Measurements from ENCODE around the gene CASP8AP2.
A peak's percentile ranks its signal among the peaks of the same experiment; 100 is the strongest.
"Not testable (repeated sequence)": the region's sequence is repeated elsewhere in the genome, so short reads cannot be mapped to it uniquely, and the experiment has no call there.

CASP8AP2 gene

DNA sequence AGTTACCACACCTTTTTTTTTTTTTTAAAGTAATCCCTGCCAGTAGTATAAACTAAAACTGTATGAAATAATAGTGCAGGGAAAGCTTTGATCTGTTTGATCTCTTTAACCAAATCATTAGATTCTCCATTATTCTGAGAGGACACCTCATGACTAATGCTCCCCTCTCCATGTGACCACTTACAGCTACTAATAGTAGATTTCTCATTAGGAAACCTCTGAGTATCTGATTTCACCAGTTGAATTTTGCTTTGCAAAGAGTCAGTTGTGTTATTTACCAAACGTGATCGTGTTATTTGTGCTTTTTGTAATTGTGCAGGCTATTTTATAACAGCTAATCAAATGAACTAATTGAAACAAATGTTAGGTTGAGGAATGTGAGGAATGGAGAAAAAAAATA, 12.5 kb downstream of the CASP8AP2 start:
- TF ChIP-seq, protein P1, sequence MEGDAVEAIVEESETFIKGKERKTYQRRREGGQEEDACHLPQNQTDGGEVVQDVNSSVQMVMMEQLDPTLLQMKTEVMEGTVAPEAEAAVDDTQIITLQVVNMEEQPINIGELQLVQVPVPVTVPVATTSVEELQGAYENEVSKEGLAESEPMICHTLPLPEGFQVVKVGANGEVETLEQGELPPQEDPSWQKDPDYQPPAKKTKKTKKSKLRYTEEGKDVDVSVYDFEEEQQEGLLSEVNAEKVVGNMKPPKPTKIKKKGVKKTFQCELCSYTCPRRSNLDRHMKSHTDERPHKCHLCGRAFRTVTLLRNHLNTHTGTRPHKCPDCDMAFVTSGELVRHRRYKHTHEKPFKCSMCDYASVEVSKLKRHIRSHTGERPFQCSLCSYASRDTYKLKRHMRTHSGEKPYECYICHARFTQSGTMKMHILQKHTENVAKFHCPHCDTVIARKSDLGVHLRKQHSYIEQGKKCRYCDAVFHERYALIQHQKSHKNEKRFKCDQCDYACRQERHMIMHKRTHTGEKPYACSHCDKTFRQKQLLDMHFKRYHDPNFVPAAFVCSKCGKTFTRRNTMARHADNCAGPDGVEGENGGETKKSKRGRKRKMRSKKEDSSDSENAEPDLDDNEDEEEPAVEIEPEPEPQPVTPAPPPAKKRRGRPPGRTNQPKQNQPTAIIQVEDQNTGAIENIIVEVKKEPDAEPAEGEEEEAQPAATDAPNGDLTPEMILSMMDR (IDR thresholded peaks at IDR 0.05; ENCODE audit: extremely low read depth, missing control alignments) = no peak
- no peak for DNase-seq (ENCODE audit: low spot score)

DNA sequence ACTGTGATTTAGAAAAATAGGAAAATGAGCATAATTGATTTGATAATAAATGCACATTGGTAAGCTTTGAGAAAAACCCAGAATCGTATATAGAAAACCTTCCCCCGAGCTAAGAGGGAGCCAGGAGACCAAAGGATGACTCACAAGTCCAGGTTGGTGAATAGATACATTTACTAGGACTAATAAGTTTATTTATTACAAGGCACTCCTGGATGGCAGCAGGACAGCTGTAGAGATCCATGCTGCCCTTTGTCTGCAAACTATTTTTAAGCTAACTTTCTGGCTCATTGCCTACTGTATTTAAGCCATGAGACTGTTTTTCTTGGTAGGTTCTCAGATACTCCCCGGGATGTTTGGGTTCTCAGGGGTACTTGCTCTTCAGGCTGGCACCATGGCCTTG, 13.4 kb downstream of the CASP8AP2 start:
- TF ChIP-seq, protein P1 (IDR thresholded peaks at IDR 0.05; ENCODE audit: extremely low read depth, missing control alignments) = no peak
- DNase-seq (ENCODE audit: low spot score) = no peak

DNA sequence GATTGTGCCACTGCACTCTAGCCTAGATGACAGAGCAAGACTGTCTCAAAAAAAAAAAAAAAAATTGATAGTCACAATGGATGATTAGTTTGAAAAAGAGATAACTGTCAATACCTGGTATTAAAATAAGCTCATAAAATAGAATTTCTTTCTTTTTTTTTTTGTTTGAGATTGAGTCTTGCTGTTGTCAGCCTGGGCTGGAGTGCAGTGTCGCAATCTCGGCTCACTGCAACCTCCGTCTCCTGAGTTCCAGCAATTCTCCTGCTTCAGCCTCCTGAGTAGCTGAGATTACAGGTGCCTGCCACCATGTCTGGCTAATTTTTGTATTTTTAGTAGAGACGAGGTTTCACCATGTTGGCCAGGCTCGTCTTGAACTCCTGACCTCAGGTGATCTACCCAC, 17.8 kb downstream of the CASP8AP2 start:
- not testable (repeated sequence) for DNase-seq (ENCODE audit: low spot score)

DNA sequence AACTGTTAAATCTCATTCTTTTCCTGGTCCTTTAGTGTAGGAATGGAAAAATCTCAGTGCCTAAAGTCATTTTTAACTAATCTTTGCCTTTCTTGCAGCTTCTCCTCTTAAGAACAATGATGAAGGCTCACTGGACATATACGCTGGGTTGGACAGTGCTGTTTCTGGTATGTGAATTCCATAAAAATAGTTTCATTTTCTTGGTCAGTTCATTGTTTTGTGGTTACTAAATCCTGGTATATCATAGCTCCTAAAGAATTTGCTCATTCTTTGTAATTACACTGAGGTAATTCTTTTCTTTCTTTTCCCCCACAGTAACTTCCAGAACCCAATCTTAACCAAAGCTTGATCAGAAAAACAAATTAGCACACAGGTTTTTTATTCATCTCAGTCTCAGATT, 23.4 kb downstream of the CASP8AP2 start:
- no peak for DNase-seq (ENCODE audit: low spot score)
- TF ChIP-seq, protein P1 (IDR thresholded peaks at IDR 0.05; ENCODE audit: extremely low read depth, missing control alignments) = no peak

DNA sequence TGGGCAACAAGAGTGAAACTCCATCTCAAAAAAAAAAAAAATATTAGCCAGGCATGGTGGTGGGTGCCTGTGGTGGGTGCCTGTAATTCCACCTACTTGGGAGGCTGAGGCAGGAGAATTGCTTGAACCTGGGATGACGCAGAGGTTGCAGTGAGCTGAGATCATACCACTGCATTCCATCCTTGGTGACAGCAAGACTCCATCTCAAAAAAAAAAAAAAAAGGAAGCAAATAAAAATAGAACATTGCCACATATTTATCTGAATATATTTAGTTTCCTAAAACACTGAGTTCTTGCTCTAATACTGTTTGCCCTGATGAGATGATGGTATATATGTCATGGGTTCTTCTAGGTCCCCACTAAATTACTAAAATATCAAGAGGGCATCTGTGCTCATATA, 28.4 kb downstream of the CASP8AP2 start:
- TF ChIP-seq, protein P1 (IDR thresholded peaks at IDR 0.05; ENCODE audit: extremely low read depth, missing control alignments) = no peak
- no peak for DNase-seq (ENCODE audit: low spot score)

DNA sequence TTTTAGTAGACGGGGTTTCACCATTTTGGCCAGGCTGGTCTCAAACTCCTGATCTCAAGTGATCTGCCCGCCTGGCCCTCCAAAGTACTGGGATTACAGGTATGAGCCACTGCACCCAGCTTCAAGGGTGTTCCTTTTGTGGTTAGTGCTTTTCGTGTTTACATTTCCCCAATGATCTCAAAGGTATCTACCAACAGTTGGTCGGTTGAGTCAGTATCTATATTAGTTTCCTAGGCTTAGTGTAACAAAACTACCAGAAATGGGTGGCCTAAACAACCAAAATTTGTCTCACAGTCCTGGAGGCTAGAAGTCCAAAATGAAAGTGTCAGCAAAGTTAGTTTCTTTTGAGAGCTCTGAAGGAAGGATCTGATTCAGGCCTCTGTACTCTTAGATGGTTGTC, 30.1 kb downstream of the CASP8AP2 start:
- TF ChIP-seq, protein P1 (IDR thresholded peaks at IDR 0.05; ENCODE audit: extremely low read depth, missing control alignments) = no peak
- peak; percentile 36 for DNase-seq (ENCODE audit: low spot score)

DNA sequence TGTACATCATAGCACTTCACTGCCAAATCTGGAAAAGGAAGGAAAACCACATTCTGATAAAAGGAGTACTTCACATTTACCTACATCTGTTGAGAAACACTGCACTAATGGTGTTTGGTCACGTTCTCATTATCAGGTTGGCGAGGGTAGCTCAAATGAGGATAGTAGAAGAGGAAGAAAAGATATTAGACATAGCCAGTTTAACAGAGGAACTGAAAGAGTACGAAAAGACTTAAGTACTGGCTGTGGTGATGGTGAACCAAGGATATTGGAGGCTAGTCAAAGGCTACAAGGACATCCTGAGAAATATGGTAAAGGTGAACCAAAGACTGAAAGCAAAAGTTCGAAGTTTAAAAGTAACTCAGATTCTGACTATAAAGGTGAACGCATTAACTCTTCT, 32.6 kb downstream of the CASP8AP2 start:
- TF ChIP-seq, protein P1 (IDR thresholded peaks at IDR 0.05; ENCODE audit: extremely low read depth, missing control alignments) = no peak
- DNase-seq (ENCODE audit: low spot score) = peak; percentile 28

DNA sequence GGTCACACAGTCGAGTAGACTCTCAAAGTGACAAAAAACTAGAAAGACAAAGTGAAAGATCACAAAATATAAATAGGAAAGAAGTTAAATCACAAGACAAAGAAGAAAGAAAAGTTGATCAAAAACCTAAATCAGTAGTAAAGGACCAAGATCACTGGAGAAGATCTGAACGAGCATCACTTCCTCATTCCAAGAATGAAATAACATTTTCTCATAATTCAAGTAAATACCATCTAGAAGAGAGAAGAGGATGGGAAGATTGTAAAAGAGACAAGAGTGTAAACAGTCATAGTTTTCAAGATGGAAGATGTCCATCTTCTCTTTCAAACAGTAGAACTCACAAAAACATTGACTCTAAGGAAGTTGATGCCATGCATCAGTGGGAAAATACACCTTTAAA, 33.0 kb downstream of the CASP8AP2 start:
- TF ChIP-seq, protein P1 (IDR thresholded peaks at IDR 0.05; ENCODE audit: extremely low read depth, missing control alignments) = no peak
- no peak for DNase-seq (ENCODE audit: low spot score)
